AG20443 (cell line): ENCODE data around the gene HUWE1.

Experiments used
- DNase-seq: peaks from one replicate; pipeline ENCODE4 v3.0.0; 2012; ENCODE audit warnings: low spot score, mixed read lengths

HUWE1 gene

GRCh38 chrX:53684415-53685192 lies 1.9 kb downstream of the HUWE1 start:
- DNase-seq, result no peak

- DNase-seq, result peak; percentile 86
Measured at GRCh38 chrX:53683556-53684414, 2.7 kb downstream of the HUWE1 start.

GRCh38 chrX:53682885-53683555 lies 3.5 kb downstream of the HUWE1 start:
- DNase-seq, result peak; percentile 16

- DNase-seq, result no peak
Measured at GRCh38 chrX:53681661-53682060, 4.9 kb downstream of the HUWE1 start.

- no peak for DNase-seq
Measured at GRCh38 chrX:53678667-53679066, 7.9 kb downstream of the HUWE1 start.

- DNase-seq, result no peak
Measured at GRCh38 chrX:53677286-53677685, 9.2 kb downstream of the HUWE1 start.

- no peak for DNase-seq
Measured at GRCh38 chrX:53674581-53674980, 11.9 kb downstream of the HUWE1 start.

- DNase-seq, result no peak
Measured at GRCh38 chrX:53669258-53669657, 17.3 kb downstream of the HUWE1 start.

- no peak for DNase-seq
Measured at GRCh38 chrX:53666171-53666570, 20.3 kb downstream of the HUWE1 start.

- no peak for DNase-seq
Measured at GRCh38 chrX:53660004-53660403, 26.5 kb downstream of the HUWE1 start.

- DNase-seq, result no peak
Measured at GRCh38 chrX:53659039-53659438, 27.5 kb downstream of the HUWE1 start.

- no peak for DNase-seq
Measured at GRCh38 chrX:53656845-53657244, 29.7 kb downstream of the HUWE1 start.

GRCh38 chrX:53654376-53654775 lies 32.1 kb downstream of the HUWE1 start:
- no peak for DNase-seq

GRCh38 chrX:53644751-53645150 lies 41.8 kb downstream of the HUWE1 start:
- no peak for DNase-seq

GRCh38 chrX:53642337-53642736 lies 44.2 kb downstream of the HUWE1 start:
- no peak for DNase-seq

GRCh38 chrX:53639257-53639656 lies 47.3 kb downstream of the HUWE1 start:
- DNase-seq, result no peak

- no peak for DNase-seq
Measured at GRCh38 chrX:53637479-53637878, 49.0 kb downstream of the HUWE1 start.

GRCh38 chrX:53631156-53631555 lies 55.4 kb downstream of the HUWE1 start:
- DNase-seq, result no peak

- DNase-seq, result no peak
Measured at GRCh38 chrX:53630261-53630660, 56.3 kb downstream of the HUWE1 start.

- no peak for DNase-seq
Measured at GRCh38 chrX:53622431-53622830, 64.1 kb downstream of the HUWE1 start.

GRCh38 chrX:53621418-53621986 lies 65.0 kb downstream of the HUWE1 start:
- DNase-seq, result no peak

GRCh38 chrX:53616946-53617345 lies 69.6 kb downstream of the HUWE1 start:
- no peak for DNase-seq
